ENCODE data around the gene ZNF45.
"Not testable (repeated sequence)": the region's sequence is repeated elsewhere in the genome, so short reads cannot be mapped to it uniquely, and the experiment has no call there.

ZNF45 gene

GRCh38 chr19:43910884-43911283 lies 24.2 kb downstream of the ZNF45 start:
- DNase-seq, result no peak

GRCh38 chr19:43908659-43909058 lies 26.4 kb downstream of the ZNF45 start:
- DNase-seq, result no peak

DNA sequence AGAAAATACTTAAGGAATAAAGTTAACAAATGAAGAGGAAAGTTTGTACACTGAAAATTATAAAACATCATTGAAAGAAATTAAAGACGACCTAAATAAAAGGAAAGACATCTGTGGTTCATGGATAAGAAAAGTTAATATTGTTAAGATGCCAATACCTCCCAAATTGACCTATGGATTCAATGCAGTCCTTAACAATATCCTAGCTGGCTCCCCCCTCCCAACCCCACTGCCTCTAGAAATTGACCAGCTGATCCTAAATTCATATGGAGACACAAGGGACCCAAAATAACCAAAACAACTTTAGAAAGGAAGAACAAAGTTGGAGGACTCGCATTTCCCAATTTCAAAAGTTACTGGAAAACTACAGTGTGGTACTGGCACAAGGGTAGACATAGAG lies 28.3 kb downstream of the ZNF45 start:
- DNase-seq, result no peak

GRCh38 chr19:43905897-43906296 lies 29.2 kb downstream of the ZNF45 start:
- no peak for DNase-seq

- DNase-seq, result no peak
These were observed 32.7 kb downstream of the ZNF45 start for GRCh38 chr19:43902399-43902798.

DNA sequence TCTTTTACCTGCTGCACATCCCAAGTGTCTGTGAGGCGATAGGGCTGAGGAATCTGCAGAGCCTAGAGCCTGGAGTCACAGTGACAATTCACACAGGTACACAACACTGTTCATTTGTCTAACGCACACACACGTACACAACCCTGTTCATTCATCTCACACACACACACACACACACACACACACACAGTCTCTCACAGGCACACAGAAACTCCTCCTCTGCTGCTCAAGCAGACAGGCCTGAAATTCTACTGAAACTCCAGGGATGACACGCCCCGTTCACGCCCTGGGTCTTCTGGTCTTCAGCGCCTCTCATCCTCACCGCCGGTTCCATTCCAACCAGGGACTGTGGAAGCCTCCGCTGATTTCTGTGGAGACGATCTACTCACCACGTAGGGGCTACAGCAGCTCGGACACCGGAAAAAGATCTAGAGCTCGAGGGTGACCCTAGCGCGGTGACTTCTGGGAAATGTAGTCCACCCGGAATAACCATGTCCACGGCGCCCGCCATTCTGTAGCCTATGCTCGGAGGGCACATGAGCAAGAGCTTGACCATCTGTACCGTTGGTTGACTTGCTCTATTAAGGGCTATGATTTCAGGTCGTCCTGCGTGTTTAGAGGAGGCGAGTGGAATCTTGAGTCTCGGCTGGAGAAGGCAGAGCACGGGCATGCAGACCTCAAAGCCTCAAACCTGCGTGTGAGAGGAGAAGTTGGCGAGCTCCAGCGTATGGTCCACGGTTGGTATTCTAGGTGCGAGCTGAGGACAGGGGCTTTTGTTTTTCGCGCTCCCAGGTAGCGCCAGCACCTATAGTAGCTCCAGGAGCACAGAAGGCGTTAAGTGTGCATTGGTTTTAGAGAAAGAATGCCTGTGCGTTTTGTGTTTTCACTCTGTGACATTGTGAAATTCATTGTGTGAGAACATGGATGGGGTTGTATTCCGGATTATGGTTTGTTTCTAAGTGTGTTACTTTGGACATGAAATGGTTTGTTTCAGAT lies 33.4 kb downstream of the ZNF45 start:
- peak; percentile 78 for DNase-seq

DNA sequence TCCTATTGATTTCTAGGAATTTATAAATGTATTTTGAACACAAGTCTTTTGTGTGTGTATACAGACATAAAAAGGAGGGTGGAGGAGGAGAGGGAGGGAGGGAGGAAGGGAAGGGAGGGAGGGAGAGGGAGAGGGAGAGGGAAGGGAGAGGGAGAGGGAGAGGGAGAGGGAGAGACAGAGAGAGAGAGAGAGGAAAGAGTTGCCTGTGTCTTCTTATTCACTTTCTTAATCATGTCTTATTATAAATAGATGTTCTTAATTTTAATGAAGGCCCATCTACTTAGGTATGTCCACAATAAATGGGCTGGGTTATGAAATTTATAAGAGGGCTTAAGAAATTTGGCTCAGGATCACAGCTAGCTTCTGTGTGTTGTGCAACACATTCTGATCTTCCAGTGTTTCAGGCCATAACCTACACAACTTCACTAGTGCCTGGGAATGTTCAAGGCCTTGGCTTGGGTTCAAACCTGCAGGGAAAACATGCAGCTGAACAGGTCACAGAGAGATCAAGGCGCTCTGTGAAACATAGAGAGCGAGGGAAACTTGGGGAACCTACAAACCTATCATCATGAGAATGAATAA lies 39.3 kb downstream of the ZNF45 start:
- no peak for DNase-seq

DNA sequence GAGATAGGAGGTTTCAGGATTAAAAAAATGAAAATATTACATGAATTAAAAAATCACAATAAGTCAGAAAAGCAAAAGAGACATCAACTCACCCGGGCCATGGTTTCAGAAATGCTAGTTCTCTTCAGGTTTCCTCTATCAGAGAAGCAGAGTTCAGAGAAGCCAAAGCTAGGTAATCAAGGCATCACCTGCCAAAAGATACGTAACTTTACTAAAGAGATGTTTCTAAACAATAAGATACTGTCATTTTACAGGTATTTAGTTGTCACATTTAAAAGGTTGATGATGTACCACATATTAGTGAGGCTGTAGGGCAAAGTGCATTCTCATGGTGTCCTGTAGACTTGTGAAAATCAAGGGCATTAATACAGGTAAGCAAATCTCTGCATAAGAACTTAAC lies 51.2 kb downstream of the ZNF45 start, which contains the start of gene ZNF404:
TSS of gene ZNF404 (minus strand) at position 101 of the 400 bp plus-strand sequence.
- DNase-seq, result no peak

GRCh38 chr19:43880483-43880882 lies 54.6 kb downstream of the ZNF45 start:
- no peak for DNase-seq

DNA sequence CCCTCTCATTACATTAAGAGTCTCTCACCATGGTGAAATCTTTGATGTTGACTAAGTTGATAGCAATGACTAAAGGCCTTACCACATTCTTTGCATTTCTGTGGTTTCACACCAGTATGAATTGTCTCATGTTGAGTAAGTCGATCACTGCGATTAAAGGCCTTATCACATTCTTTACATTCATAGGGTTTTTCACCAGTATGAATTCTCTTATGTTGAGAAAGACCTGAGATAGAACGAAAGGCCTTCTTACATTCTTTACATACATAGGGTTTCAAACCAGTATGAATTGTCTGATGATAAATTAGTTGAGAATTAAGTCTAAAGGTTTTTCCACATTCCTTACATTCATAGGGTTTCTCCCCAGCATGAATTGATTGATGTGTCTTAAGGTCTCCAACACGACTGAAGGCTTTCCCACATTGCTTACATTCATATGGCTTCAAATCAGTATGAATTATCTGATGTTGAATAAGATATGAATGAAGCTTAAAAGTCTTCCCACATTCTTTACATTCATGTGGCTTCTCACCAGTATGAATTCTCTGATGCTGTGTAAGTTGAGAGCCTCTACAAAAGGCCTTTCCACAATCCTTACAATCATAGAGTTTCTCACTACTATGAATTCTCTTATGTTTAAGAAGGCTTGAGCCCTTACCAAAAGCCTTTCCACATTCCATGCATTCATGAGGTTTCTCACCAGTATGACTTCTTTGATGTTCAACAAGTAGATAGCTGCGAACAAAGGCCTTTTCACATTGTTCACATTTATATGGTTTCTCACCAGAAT lies 62.3 kb downstream of the ZNF45 start:
- no peak for DNase-seq

DNA sequence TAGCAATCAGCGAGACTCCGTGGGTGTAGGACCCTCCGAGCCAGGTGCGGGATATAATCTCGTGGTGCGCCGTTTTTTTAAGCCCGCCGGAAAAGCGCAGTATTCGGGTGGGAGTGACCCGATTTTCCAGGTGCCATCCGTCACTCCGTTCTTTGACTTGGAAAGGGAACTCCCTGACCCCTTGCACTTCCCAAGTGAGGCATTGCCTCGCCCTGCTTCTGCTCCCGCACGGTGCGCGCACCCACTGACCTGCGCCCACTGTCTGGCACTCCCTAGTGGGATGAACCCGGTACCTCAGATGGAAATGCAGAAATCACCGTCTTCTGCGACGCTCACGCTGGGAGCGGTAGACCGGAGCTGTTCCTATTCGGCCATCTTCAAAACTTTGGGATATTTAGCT lies 68.2 kb downstream of the ZNF45 start:
- DNase-seq, result not testable (repeated sequence)
